Measurements from ENCODE around the gene CD84. TPM values are rescaled to one million over a fixed set of nuclear protein-coding genes. Genes with fewer than 3 reads are reported as not detected.
A peak's percentile ranks its signal among the peaks of the same experiment; 100 is the strongest.

The CD84 gene
- total RNA-seq, 1 donor from 2014 or later: 20.7 TPM

DNA sequence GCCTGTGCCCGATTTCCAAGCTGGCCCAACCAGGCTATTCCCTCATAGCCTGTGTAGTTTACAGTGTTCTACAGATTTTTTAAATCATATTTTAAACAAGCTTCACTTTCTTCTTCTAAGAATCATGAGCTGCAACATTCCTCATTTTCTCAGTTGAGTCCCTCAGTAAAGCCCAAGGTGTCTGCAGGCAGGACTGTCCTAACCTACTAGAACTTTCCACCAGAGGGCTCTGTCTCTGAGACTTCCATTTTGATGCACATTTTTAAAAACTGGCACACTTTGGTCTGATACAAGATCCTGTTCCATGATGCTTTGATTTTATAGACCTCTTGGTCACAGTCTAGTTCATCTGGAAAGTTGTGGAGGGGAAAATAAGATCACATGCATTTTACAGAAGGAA lies 34.6 kb downstream of the CD84 start:
- DNase-seq (no peak), ATAC-seq (no peak)
- Histone ChIP-seq H3K27ac (no peak overlapping the region), H3K9me3 (no peaks in the 10 kb centered on the region), H3K36me3 (no peaks in the 10 kb centered on the region), H3K27me3 (no peaks in the 10 kb centered on the region), H3K4me3 (no peak overlapping the region), H3K4me1 (peaks cover 8% of the 10 kb centered on the region)
- intact Hi-C loops (cut with DNase I): no loop called here
- TF ChIP-seq CTCF (IDR thresholded peaks at IDR 0.05): peak; percentile 34

GRCh38 chr1:160542303-160542945 lies 36.9 kb downstream of the CD84 start:
- DNase-seq (no peak), ATAC-seq (no peak)
- Histone ChIP-seq H3K4me1 (peaks cover 8% of the 10 kb centered on the region), H3K9me3 (no peaks in the 10 kb centered on the region), H3K36me3 (no peaks in the 10 kb centered on the region), H3K4me3 (no peak overlapping the region), H3K27me3 (no peaks in the 10 kb centered on the region), H3K27ac (no peak overlapping the region)
- TF ChIP-seq CTCF (IDR thresholded peaks at IDR 0.05): no peak
- intact Hi-C loops (cut with DNase I): no loop called here

DNA sequence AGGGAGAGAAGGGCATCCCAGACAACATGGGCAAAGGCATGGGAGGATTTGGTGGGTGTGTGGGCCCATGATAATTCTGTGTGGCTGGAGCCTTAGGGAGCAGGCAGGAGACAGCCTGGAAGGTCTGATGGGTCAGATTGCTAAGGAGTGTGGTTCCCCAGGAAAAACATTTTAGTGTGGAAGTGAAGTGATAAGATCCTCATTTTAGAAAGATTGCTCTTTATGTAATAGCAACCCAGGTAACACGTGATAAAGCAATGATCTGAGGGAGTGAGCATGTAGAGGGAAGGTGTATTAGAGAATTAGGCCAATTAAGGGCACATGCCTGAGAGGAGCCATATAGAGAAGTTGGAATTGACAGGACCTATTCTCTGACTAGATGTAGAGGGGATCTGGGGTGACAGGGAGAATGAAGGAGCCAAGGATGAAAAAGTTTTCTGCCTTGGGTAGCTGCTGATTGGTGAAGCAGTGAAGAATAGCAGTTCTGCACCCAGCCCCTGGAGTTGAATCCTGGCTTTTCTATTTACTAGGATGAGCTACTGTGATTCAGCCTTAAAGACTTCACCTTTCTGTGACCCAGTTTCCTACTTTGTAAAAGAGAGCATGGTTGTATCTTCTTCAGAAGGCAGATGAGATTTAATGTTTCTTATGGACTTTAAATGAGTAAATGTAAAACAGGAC lies 37.5 kb downstream of the CD84 start:
- no peak for TF ChIP-seq CTCF (IDR thresholded peaks at IDR 0.05)
- Histone ChIP-seq H3K4me1 (peaks cover 8% of the 10 kb centered on the region), H3K27me3 (no peaks in the 10 kb centered on the region), H3K36me3 (no peaks in the 10 kb centered on the region), H3K27ac (no peak overlapping the region), H3K4me3 (no peak overlapping the region), H3K9me3 (no peaks in the 10 kb centered on the region)
- DNase-seq (no peak), ATAC-seq (no peak)
- intact Hi-C loops (cut with DNase I): no loop called here

GRCh38 chr1:160540859-160541233 lies 38.5 kb downstream of the CD84 start:
- TF ChIP-seq CTCF (IDR thresholded peaks at IDR 0.05): no peak

DNA sequence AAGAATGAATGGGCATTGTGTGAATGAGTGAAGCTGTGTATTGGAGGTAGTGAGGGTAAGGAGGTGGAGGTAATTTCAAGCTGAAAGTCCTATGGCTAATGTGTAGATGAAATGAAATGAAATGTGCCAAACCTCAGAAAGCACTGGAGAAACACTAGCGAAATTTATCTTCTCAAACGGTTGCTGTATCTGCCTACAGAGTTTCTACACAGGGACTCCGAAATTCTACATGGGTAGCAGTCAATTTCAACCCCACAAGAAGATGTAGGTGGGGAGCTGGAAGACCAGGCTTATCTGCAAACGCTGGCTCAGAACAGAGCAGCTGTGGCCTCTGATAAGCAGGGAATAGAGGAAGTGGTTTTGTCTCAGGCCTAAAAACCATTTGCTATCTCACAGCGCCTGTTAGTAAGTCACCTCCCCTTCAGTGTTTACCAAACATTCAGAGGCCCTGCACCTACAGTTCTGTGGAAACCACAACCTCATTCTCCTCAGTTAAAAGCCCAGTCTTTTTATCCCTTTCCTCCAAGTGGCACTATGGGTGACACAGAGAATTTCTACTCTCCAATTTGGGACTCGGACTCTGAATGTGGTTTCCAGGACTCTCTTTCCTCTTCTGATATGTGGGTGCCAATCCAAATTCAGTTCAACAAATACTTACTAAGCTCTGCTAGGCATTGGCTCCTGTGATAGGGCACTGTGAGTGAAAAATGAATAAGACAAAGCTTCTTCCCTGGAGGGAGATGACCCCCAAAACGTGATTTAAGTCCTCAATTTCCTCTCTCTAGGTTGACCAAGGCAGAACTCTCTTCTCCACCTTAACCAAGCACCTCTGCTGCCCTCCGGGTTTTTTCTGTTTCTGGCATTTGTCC lies 39.1 kb downstream of the CD84 start:
- no peaks in the 10 kb centered on the region for H3K9me3 ChIP-seq
- DNase-seq (no peak), ATAC-seq (peak; percentile 82)
- intact Hi-C loops (cut with DNase I): no loop called here
- peaks cover 8% of the 10 kb centered on the region for H3K4me1 ChIP-seq
- H3K27ac ChIP-seq: peak overlapping the region; percentile 26
- H3K27me3 ChIP-seq: no peaks in the 10 kb centered on the region
- no peaks in the 10 kb centered on the region for H3K36me3 ChIP-seq
- no peak for TF ChIP-seq CTCF (IDR thresholded peaks at IDR 0.05)
- H3K4me3 ChIP-seq: no peak overlapping the region

More at GRCh38 chr1:160540859-160541233, 38.5 kb downstream of the CD84 start:
- Histone ChIP-seq H3K9me3 (no peaks in the 10 kb centered on the region), H3K27me3 (no peaks in the 10 kb centered on the region), H3K4me3 (no peak overlapping the region), H3K27ac (peak overlapping the region; percentile 26), H3K4me1 (peaks cover 8% of the 10 kb centered on the region), H3K36me3 (no peaks in the 10 kb centered on the region)
- DNase-seq: no peak
- ATAC-seq: no peak
- intact Hi-C loops (cut with DNase I): no loop called here

Measured in upper lobe of right lung (tissue), 1 donor.